HCEC 1CT (cell line): ENCODE measurements around the gene MXRA7.

Source experiments
- DNase-seq: peaks from one replicate; pipeline ENCODE4 v3.0.0-alpha.2; 2017

MXRA7 gene

GRCh38 chr17:76674600-76674999, 36.2 kb downstream of the MXRA7 start:
- DNase-seq: no peak

GRCh38 chr17:76673729-76674128, 37.0 kb downstream of the MXRA7 start:
- no peak for DNase-seq

- DNase-seq: no peak
These were observed 37.9 kb downstream of the MXRA7 start for GRCh38 chr17:76672892-76673291.

DNA sequence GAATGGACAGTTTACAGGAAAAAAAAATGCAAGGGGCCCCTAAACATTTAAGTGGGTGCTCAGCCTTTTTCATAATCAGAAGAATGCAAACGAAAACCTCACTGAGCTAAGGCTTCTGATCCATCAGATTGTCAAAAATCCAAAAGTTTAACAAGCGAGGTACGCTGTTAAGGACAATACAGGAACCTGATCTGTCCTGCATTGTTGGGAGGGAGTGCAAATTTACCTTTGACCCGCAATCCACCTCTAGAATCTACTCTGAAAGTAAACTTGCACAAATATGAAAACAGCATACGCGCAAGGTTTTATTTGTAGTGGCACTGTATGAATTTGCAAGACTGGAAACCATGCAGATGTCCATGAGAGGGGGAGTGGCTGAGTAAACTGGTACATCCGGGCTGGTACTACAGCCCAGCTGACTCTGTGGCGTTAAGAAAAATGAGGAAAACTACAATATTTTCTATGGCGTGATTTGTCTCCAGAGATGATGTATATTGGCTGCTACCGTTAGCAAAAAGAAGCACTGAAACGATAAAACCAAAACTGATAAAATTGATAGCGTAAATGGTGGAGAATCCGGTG, 38.4 kb downstream of the MXRA7 start:
- no peak for DNase-seq

GRCh38 chr17:76671912-76672262, 38.9 kb downstream of the MXRA7 start:
- no peak for DNase-seq

- DNase-seq: peak; percentile 100
These were observed 39.4 kb downstream of the MXRA7 start for GRCh38 chr17:76671123-76671911.

- no peak for DNase-seq
These were observed 40.0 kb downstream of the MXRA7 start for GRCh38 chr17:76670718-76671122.

- no peak for DNase-seq
These were observed 40.6 kb downstream of the MXRA7 start for GRCh38 chr17:76670020-76670717.

DNA sequence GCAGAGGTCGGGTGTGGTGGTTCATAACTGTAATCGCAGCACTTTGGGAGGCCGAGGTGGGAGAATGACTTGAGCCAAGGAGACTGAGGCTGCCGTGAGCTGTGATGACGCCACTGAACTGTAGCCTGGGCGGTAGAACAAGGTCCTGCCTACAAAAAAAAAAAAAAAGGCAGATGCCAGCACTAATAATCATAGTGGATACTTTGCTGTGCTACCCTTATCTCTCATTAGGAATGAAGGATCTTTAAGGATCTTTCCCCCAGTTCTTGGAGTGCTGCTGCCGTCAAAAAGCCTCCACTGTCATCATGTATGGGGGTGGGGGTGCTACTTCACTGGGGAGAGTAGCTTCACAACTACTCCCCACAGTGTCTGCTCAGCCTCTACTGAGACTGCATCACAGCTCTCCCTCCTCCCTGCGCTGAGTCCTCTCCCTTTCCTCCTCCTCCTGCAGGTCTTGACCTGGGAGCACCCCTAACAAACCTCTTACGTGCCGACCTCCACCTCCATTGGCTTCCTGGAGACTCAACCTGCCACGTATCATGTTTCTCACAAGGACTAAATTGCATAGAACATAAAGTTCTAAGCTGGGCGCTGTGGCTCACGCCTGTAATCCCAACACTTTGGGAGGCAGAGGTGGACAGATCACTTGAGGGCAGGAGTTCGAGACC, 42.8 kb downstream of the MXRA7 start:
- no peak for DNase-seq

- no peak for DNase-seq
These were observed 43.3 kb downstream of the MXRA7 start for GRCh38 chr17:76667491-76667755.

DNA sequence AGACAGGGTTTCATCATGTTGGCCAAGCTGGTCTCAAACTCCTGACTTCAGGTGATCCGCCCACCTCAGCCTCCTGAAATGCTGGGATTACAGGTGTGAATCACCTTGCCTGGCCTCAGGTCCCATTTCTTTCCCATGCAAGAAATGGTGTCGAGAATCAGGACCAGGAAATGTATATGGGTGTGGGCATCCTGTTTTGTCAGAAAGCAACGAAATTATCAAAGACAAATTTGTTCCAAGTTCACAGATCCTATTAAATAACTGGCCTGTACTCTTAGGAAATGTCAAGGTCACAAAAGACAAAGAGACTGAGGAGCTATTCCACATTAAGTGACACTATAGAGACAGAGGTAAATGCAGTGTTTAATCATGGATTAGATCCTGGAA, 50.1 kb downstream of the MXRA7 start:
- no peak for DNase-seq

GRCh38 chr17:76659928-76660655, 50.7 kb downstream of the MXRA7 start:
- peak; percentile 25 for DNase-seq

DNA sequence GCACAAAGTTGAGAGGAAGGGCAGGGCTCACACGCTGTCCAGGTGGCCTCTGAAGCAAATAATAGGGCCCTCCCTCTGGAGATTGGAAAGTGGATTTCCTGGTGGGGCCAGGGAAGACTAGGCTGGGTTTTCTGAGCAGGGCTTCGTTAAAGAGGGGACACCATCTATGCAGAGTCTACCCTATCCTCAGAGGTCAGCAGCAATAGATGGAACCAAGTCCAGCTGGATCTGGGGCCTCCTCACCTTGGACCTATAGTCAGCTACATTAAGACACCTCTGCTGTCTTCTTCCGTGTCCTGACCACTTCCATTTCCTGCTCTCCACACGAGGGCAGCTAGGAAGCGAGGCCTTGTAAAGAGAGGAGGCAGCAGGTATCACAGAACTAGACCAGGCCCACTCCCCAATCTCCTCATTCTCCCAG, 52.5 kb downstream of the MXRA7 start:
- DNase-seq: no peak

DNA sequence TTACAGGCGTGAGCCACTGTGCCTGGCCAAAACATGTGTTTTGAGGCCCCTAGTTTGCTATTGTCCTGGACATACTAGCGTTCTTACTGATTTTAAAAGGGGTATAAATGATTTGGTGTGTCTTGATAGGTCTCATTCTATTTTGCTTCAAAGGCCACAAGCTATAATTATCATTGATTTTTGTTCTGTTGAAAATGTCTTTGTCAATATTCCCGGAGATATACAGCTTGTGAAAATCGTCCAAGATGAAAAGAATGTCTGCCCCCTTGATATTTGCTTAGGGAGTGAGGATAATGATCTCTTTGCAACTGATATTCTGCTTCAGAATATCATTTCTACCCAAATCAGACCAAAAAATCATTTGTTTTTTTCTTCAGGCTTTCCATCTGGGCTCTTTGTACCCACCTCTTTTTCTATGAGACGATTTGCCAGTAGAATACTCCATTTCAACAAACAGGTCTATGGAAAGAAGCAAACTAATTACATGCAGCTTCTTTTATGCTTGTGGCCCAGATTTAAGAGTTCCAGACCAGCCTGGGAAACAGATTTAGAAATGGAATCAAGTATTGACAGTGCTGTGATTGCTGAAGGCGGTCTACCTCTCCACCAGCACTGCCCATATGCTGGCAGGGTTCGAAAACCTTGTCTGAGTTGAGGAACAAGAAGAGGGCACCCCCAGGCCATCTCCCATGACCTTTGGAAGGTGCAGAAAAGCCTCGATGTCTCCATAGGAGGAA, 53.1 kb downstream of the MXRA7 start:
- no peak for DNase-seq

- DNase-seq: no peak
These were observed 56.4 kb downstream of the MXRA7 start for GRCh38 chr17:76654408-76654807.

DNA sequence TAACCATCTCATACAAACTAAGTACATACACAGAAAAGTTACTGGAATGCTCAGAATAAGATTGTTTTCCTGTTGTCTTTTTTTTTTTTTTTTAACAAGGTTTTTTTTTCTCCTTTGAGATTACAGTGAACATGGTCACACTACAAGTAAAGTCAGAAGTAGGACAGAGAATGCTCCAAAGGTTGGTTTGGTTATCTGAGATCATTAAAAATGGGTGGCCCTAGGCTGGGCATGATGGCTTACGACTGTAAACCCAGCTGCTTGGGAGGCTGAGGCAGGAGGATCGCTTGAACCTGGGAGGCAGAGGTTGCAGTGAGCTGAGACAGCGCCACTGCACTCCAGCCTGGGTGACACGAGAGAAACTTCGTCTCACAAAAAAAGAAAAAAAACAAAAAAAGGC, 60.3 kb downstream of the MXRA7 start:
- no peak for DNase-seq

GRCh38 chr17:76646712-76647111, 64.1 kb downstream of the MXRA7 start:
- DNase-seq: no peak

DNA sequence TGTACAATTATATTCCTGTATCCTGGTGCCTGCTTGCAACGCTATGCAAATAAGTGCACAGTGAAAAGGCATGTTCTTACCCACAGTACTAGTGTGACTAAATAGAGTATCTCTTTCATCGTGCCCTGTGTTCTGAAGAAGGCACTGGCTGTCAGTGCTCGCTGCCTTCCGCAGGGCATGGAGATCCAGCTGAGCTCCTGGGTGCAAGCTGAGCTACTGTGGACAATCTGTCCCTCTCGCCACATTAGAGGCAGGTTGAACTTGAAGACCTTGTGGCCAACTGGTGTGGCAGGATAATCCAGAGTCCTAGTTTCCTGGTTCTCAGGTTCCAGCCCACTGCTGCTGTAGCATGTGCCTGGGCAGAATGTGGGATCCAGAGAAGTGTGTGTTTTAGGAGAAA, 65.3 kb downstream of the MXRA7 start:
- no peak for DNase-seq

- no peak for DNase-seq
These were observed 65.8 kb downstream of the MXRA7 start for GRCh38 chr17:76644995-76645394.

DNA sequence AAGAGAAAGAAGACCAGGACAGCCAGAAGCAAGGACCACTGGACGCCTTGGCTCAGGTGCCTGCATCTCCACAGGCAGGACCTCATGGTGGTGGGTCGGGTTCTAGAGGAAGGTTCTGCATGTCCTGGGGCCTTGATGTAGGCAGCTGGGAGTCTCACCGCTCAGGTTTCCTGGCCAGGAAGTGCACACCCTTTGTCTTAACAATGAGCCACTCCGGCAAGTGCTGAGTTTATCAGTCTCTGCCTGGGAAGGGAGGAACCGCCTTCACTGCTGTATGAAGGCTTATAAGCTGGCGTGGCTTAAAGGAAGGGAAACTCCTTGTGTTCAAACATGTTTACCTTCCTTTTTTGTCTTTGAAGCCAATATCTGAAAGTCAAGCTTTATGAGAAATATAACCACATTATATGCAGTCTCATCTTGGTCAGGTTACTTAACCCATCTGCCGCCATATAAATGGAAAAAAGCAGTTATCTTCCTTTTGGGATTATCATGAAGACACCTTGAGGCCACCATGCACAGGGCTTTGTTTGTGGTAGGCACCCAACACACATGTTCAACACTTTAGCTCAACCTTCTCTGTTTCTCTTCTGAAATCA, 67.1 kb downstream of the MXRA7 start, which contains the start of gene ST6GALNAC1:
Gene ST6GALNAC1, minus strand, starts transcription at position 205 of the 596 bp plus-strand sequence. Its CDS starts 119 bp downstream, at position 86.
- DNase-seq: no peak

DNA sequence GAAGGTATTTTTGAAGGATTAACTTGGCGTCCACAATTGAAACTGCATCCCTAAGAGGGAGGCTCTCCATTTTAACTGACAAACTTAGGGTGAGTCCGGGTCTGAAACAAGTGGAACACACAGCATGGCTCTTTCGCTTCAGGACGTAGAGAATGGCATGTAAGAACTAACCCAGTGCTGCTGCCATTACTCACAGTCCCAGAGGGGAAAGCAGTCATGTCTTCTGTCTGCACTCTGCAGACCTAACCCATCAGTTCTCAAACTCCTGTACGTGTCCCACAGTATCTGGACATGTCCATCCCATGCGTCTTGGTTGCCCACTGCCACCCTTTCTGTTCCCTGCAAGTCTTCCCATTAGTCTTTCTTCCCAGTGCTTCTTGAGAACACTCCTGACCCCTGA, 67.8 kb downstream of the MXRA7 start:
- no peak for DNase-seq

DNA sequence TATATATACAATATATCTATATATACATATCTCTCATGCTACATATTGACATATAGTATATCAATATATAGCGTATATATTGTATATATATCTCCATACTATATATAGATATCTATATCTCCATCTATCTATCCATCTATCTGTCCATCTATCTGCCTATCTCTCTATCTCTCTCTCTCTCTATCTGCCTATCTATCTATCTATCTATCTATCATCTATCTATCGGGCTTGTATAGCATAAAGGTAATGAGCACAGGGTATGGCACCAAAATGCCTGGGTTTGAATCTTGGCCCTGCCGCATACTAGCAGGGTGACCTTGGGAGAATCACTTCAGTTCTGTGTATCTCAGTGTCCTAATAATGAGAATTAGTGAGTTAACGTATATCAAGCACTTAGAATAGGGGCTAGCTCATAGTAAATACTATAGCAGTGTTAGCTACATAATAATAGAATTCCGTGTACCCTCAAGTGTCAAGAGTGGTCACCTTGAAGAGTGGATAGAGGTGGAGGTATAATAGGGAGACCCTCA, 68.7 kb downstream of the MXRA7 start:
- no peak for DNase-seq
